ENCODE measurements around the gene HSF5. TPM values are rescaled to one million over a fixed set of nuclear protein-coding genes. Genes with fewer than 3 reads are reported as not detected.

HSF5 gene
- total and polyA plus RNA-seq, 2 donors (not counting 1 experiment from before 2014, with no cell fraction given), result 2.2 to 5.1 TPM

- ATAC-seq (ENCODE audit: low read depth) (no peak), DNase-seq (no peak)
- POLR2A ChIA-PET, result no interaction called here
- Histone ChIP-seq H3K79me2 (ENCODE audit: control insufficient read depth, insufficient read depth, low read length) (no peaks in the 10 kb centered on the region), H3K27ac (ENCODE audit: low read length in 2 of 2) (no peak overlapping the region), H3K4me3 (ENCODE audit: control extremely low read depth in 1 of 5, extremely low read depth in 1 of 5, insufficient read depth in 1 of 5, low read depth in 2 of 5, low read length in 4 of 5) (no peak overlapping the region), H2AFZ (ENCODE audit: insufficient read depth, low read depth, low read length, poor library complexity, severe bottlenecking) (no peak overlapping the region), H3K27me3 (replicated peaks in 1 of 4; ENCODE audit: control extremely low read depth in 1 of 4, control insufficient read depth in 3 of 4, insufficient read depth in 4 of 4, low read length in 3 of 4) (no peaks in the 10 kb centered on the region), H4K20me1 (ENCODE audit: control insufficient read depth, insufficient read depth, low read length, poor library complexity, severe bottlenecking) (no peaks in the 10 kb centered on the region), H3K9ac (ENCODE audit: low read length) (no peak overlapping the region), H3K9me3 (ENCODE audit: control extremely low read depth in 1 of 3, control insufficient read depth in 2 of 3, insufficient read depth in 1 of 3, low read length in 2 of 3) (no peaks in the 10 kb centered on the region), H3K4me2 (replicated peaks; ENCODE audit: low read depth, low read length, poor library complexity, severe bottlenecking) (no peak overlapping the region), H3K4me1 (ENCODE audit: control insufficient read depth in 2 of 2, insufficient read depth in 2 of 2, low read length in 2 of 2) (peaks cover 0 to under 1% of the 10 kb centered on the region in 2 donors), H3K36me3 (replicated peaks in 1 of 2; ENCODE audit: control extremely low read depth in 1 of 2, control insufficient read depth in 1 of 2, extremely low read depth in 1 of 2, insufficient read depth in 2 of 2, low read length in 1 of 2) (no peaks in the 10 kb centered on the region)
- Mint-ChIP-seq H3K9me3 (ENCODE audit: insufficient read depth) (no peaks in the 10 kb centered on the region), H3K27me3 (peaks cover 10% of the 10 kb centered on the region), H3K4me1 (peaks cover 4% of the 10 kb centered on the region), H3K27ac (no peak overlapping the region), H3K4me3 (no peak overlapping the region)
- TF ChIP-seq CTCF (IDR thresholded peaks at IDR 0.05) (no peak), EZH2 (IDR thresholded peaks at IDR 0.05; ENCODE audit: borderline replicate concordance, insufficient read depth, low read depth, low read length, poor library complexity, severe bottlenecking) (no peak)
- 77% methylated on average over 3 of the region's 3 CpGs for WGBS (ENCODE audit: insufficient coverage)
- intact Hi-C loops (cut with micrococcal nuclease), result no loop called here
- CTCF ChIA-PET, result no interaction called here
Observed at GRCh38 chr17:58525239-58525638, 37.0 kb upstream of the HSF5 start.

GRCh38 chr17:58521680-58522079 lies 33.5 kb upstream of the HSF5 start:
- TF ChIP-seq CTCF (IDR thresholded peaks at IDR 0.05) (no peak), EZH2 (IDR thresholded peaks at IDR 0.05; ENCODE audit: borderline replicate concordance, insufficient read depth, low read depth, low read length, poor library complexity, severe bottlenecking) (no peak)
- no peak overlapping the region for H3K27ac Mint-ChIP-seq
- peaks cover 15% of the 10 kb centered on the region for H3K4me1 Mint-ChIP-seq
- no peaks in the 10 kb centered on the region for H3K9me3 ChIP-seq (ENCODE audit: control extremely low read depth in 1 of 3, control insufficient read depth in 2 of 3, insufficient read depth in 1 of 3, low read length in 2 of 3)
- CTCF ChIA-PET, result interaction anchor here (6.4 kb wide), 1 partner anchor 483 kb away, joined by 85 read pairs; no protein-coding TSS in a partner anchor
- no peak overlapping the region for H3K4me3 Mint-ChIP-seq
- POLR2A ChIA-PET, result no interaction called here
- no peak overlapping the region for H3K9ac ChIP-seq (ENCODE audit: low read length)
- 98% methylated on average over 10 of the region's 10 CpGs for WGBS (ENCODE audit: insufficient coverage)
- no peaks in the 10 kb centered on the region for H3K27me3 Mint-ChIP-seq
- no peaks in the 10 kb centered on the region for H3K27me3 ChIP-seq (replicated peaks in 1 of 4; ENCODE audit: control extremely low read depth in 1 of 4, control insufficient read depth in 3 of 4, insufficient read depth in 4 of 4, low read length in 3 of 4)
- H3K4me3 ChIP-seq (ENCODE audit: control extremely low read depth in 1 of 5, extremely low read depth in 1 of 5, insufficient read depth in 1 of 5, low read depth in 2 of 5, low read length in 4 of 5), result no peak overlapping the region
- no peak overlapping the region for H2AFZ ChIP-seq (ENCODE audit: insufficient read depth, low read depth, low read length, poor library complexity, severe bottlenecking)
- no peaks in the 10 kb centered on the region for H3K36me3 ChIP-seq (replicated peaks in 1 of 2; ENCODE audit: control extremely low read depth in 1 of 2, control insufficient read depth in 1 of 2, extremely low read depth in 1 of 2, insufficient read depth in 2 of 2, low read length in 1 of 2)
- no peaks in the 10 kb centered on the region for H3K9me3 Mint-ChIP-seq (ENCODE audit: insufficient read depth)
- H4K20me1 ChIP-seq (ENCODE audit: control insufficient read depth, insufficient read depth, low read length, poor library complexity, severe bottlenecking), result peaks cover 4% of the 10 kb centered on the region
- peaks cover 8% of the 10 kb centered on the region for H3K79me2 ChIP-seq (ENCODE audit: control insufficient read depth, insufficient read depth, low read length)
- DNase-seq, result no peak
- H3K27ac ChIP-seq (ENCODE audit: low read length in 2 of 2), result no peak overlapping the region
- ATAC-seq (ENCODE audit: low read depth), result no peak
- peaks cover 9 to 24% of the 10 kb centered on the region in 2 donors for H3K4me1 ChIP-seq (ENCODE audit: control insufficient read depth in 2 of 2, insufficient read depth in 2 of 2, low read length in 2 of 2)
- no peak overlapping the region for H3K4me2 ChIP-seq (replicated peaks; ENCODE audit: low read depth, low read length, poor library complexity, severe bottlenecking)
- intact Hi-C loops (cut with micrococcal nuclease), result no loop called here
